Measurements from ENCODE around the gene CAMK1G. TPM values are rescaled to one million over a fixed set of nuclear protein-coding genes. Genes with fewer than 3 reads are reported as not detected.

The CAMK1G gene
- total and polyA plus RNA-seq, 12 donors, result 0.11 to 0.71 (median 0.21) TPM; not detected in 9

GRCh38 chr1:209634005-209634737, 50.7 kb downstream of the CAMK1G start:
- Histone ChIP-seq H3K4me1 (peaks cover 0 to 36% (median 19%) of the 10 kb centered on the region in 9 donors), H3K27me3 (no peaks in the 10 kb centered on the region), H3K36me3 (no peaks in the 10 kb centered on the region), H3K9me3 (no peaks in the 10 kb centered on the region), H3K27ac (no peak overlapping the region), H3K4me3 (no peak overlapping the region)
- DNase-seq, result no peak
- no peak for ATAC-seq
- WGBS, 2 donors, result 89 to 93% methylated on average over 20 of the region's 20 CpGs
- intact Hi-C loops (cut with DNase I), result loop anchor here in 1 of 10 donors (10.0 kb wide), 1 partner anchor 61 kb away; no protein-coding TSS in a partner anchor
- TF ChIP-seq, protein P1, sequence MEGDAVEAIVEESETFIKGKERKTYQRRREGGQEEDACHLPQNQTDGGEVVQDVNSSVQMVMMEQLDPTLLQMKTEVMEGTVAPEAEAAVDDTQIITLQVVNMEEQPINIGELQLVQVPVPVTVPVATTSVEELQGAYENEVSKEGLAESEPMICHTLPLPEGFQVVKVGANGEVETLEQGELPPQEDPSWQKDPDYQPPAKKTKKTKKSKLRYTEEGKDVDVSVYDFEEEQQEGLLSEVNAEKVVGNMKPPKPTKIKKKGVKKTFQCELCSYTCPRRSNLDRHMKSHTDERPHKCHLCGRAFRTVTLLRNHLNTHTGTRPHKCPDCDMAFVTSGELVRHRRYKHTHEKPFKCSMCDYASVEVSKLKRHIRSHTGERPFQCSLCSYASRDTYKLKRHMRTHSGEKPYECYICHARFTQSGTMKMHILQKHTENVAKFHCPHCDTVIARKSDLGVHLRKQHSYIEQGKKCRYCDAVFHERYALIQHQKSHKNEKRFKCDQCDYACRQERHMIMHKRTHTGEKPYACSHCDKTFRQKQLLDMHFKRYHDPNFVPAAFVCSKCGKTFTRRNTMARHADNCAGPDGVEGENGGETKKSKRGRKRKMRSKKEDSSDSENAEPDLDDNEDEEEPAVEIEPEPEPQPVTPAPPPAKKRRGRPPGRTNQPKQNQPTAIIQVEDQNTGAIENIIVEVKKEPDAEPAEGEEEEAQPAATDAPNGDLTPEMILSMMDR (IDR thresholded peaks at IDR 0.05), result no peak

DNA sequence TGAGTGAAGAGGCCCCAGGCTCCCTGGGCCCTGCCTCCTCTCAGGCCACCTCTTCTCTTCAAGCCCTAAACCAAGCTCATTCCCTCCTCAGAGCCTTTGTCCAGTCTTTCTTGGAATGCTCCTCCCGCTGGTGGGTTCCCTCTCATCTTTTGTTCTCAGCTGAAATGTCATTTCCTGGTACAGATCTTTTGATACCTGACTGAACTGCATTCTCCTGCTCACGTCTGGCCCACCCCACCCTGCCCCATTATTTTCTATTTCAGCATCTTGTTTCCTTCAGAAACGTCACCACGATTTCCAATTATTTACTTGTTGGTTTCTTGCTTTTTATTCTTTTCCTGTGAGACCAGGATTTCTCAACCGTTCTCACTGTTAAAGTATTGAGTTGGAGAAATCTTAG, 52.3 kb downstream of the CAMK1G start:
- no peak for ATAC-seq
- WGBS, 2 donors, result 76 to 83% methylated on average over 5 of the region's 5 CpGs
- no peaks in the 10 kb centered on the region for H3K36me3 ChIP-seq
- H3K9me3 ChIP-seq, result no peaks in the 10 kb centered on the region
- TF ChIP-seq, protein P1 (IDR thresholded peaks at IDR 0.05), result no peak
- H3K27ac ChIP-seq, result no peak overlapping the region
- no peak for DNase-seq
- no peaks in the 10 kb centered on the region for H3K27me3 ChIP-seq
- peaks cover 0 to 26% (median 13%) of the 10 kb centered on the region in 9 donors for H3K4me1 ChIP-seq
- H3K4me3 ChIP-seq, result no peak overlapping the region
- intact Hi-C loops (cut with DNase I), result loop anchor here in 1 of 10 donors (10.0 kb wide), 1 partner anchor 59 kb away; no protein-coding TSS in a partner anchor

DNA sequence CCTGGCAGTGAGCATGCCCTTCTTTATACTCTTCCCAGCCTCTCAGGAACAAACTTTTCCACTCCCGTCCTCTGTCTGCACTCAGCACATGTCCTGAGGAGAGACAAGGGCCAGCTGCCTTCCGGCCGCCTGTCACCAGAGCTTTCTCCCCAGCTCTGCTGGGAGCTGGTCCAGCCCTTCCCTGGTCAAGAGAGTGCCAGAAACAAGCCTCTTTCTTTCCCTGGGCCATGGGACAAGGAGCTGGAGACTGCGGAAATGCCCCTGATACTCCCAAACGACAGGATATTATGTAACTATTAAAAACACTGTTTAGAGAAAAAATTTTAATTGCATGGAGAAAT, 58.3 kb downstream of the CAMK1G start:
- TF ChIP-seq, protein P1 (IDR thresholded peaks at IDR 0.05), result no peak
- intact Hi-C loops (cut with DNase I), result loop anchor here in 7 of 10 donors (2.0 to 10.0 kb wide), 6 partner anchors 33 to 105 kb away; partner anchors contain the start of gene G0S2 (in 6 of the 7)
- peak; percentile 89 to 91 for DNase-seq
- H3K27ac ChIP-seq, result peak overlapping the region; percentile 79 to 98 (median 88)
- no peak overlapping the region for H3K4me3 ChIP-seq
- ATAC-seq, result peak; percentile 87 to 94 (median 92)
- no peaks in the 10 kb centered on the region for H3K27me3 ChIP-seq
- peaks cover 29 to 67% (median 60%) of the 10 kb centered on the region in 9 donors for H3K4me1 ChIP-seq
- no peaks in the 10 kb centered on the region for H3K9me3 ChIP-seq
- no peaks in the 10 kb centered on the region for H3K36me3 ChIP-seq
- WGBS, 2 donors, result 3 to 8% methylated on average over 5 of the region's 5 CpGs

DNA sequence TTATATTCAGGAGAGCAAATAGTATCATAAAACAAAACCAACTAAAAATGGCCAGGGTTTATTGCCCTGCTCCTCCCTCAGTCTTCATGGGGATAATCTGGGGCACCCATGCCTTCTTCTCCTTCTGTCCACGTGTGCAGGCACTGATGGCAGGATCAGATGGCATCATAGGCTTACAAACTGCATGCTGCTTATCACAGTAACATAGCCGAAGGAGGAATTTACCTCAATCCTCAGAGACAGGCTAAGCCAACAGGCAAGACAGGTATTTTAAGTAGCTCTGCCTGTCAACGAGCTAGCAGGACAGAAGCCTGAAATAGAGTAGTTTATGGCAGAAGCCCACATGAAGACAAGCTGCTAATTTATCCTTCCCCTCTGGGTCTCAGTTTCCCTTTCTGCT, 59.3 kb downstream of the CAMK1G start:
- 15 to 32% methylated on average over 3 of the region's 3 CpGs for WGBS, 2 donors
- Histone ChIP-seq H3K4me1 (peaks cover 31 to 73% (median 69%) of the 10 kb centered on the region in 9 donors), H3K4me3 (no peak overlapping the region), H3K27me3 (no peaks in the 10 kb centered on the region), H3K9me3 (no peaks in the 10 kb centered on the region), H3K36me3 (no peaks in the 10 kb centered on the region), H3K27ac (peak overlapping the region; percentile 14 to 98 (median 88))
- intact Hi-C loops (cut with DNase I), result loop anchor here in 7 of 10 donors (2.0 to 10.0 kb wide), 6 partner anchors 32 to 104 kb away; partner anchors contain the start of gene G0S2 (in 6 of the 7)
- ATAC-seq, result peak in 7 of 8 donors; percentile 2 to 73 (median 40)
- DNase-seq, result peak in 1 of 2 donors; percentile 37
- TF ChIP-seq, protein P1 (IDR thresholded peaks at IDR 0.05), result no peak

All from heart right ventricle (tissue), 16 donors.